Epithelial cell of proximal tubule (primary cell): ENCODE data around the gene INS. TPM values are rescaled to one million over a fixed set of nuclear protein-coding genes. Genes with fewer than 3 reads are reported as not detected.

Experiments used
- DNase-seq: peaks from one replicate; pipeline ENCODE4 v3.0.0-alpha.2; 2011; ENCODE audit warnings: low read depth
- H3K4me3 ChIP-seq: 2 replicates; pipeline ENCODE4 v1.5.1; 2011; ENCODE audit warnings: low read depth, mild to moderate bottlenecking, low read length
- CTCF ChIP-seq: conservative IDR thresholded peaks from 2 replicates; pipeline ENCODE4 v1.5.1; 2012; ENCODE audit warnings: low read depth, mild to moderate bottlenecking, low read length
- total RNA-seq: library from RNA; depleted of rRNA; stranded (reverse); fragments of >200 nt; gene quantifications from 2 replicates; pipeline ENCODE4 v1.2.3, GENCODE V29; 2015

Gene INS
- total RNA-seq, 1 donor from 2014 or later = not detected

DNA sequence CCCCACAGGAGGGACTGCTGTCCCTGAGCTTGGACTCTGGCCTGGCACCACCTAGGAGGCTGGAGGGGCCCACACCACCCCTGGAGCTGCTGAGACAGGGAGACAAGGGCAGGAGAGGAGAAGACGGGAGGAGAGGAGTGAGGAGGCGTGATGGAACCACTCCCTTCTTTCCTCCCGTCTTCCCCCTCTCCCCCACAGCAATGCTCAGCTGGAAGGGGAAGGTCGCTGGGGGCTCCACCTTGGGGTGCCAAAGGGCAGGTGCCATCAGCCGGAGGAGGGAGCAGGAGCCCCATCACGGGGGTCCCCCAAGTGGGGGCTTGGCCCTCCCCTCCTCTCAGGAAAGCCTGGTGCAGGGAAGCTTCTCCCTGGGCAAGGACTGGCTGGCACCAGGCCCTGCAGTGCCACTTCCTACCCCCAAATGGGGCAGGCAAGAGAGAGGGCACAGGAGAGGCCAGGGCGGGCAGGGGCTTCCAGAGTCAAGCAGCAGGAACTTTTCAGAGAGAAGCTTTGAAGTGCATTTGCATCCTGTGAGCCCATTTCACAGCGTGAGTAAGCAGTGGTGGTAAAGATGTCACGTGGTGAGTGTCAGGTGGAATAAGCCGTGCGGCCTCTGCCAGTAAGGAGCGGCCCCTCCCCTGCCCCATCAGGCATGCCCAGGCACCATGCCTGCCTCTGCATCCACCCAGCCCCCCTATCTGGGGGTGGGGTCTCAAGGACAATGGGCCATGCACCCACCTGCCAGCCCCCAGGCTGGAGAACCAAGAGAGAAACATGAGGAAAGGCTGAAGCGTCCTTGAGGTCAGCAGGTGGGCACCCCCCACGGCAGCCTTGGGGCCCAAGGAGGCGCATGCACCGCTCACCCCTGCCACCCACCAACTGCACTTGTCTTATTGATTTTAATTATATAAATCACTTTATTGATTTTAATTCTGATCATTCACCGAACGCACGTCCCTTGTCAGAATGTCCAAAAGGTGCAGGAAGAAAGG is 26.7 kb downstream of the INS start:
- no peak overlapping the region for H3K4me3 ChIP-seq
- no peak for TF ChIP-seq CTCF
- DNase-seq = no peak

DNA sequence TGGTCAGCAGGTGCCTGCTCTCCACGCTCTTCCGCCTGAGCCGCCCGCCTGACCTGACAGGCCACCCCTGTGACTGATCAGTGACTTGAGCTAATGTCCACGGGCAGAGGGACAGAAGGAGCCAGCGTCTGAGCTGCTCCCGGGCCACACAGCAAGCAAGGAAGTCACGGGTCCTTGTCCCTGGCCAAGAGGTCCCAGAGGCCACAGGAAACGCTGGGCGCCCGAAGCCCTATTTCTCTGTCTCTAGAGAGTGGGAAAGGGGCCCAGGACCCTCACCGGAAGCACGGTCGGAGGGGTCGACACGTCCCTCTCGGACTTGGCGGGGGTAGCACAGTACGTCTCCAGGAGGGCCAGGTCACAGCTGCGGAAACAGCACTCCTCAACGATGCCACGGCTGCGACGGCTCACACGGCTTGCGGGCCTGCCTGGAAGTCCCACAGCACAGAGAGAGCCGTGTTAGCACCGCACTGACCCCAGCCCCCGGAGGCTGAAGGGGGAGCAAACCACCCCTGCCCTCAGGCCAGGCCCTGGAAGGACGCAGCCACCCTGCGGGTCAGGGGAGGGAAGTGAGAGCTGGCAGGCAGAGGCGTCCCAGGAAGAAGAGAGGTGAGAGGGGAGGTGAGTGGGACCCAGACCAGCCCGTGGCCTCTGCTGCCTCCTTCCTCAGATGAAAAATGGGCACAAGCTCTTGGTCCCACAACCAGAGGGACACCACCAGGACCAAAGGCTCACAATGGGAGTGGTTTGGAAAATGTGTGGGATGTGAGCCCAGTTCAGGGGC is 27.6 kb downstream of the INS start:
- no peak for TF ChIP-seq CTCF
- H3K4me3 ChIP-seq = no peak overlapping the region
- no peak for DNase-seq

- TF ChIP-seq CTCF = no peak
- DNase-seq = no peak
- no peak overlapping the region for H3K4me3 ChIP-seq
Observed at GRCh38 chr11:2132874-2133240, 28.2 kb downstream of the INS start.

GRCh38 chr11:2132246-2132645 is 28.8 kb downstream of the INS start:
- DNase-seq = no peak
- H3K4me3 ChIP-seq = no peak overlapping the region
- no peak for TF ChIP-seq CTCF

- H3K4me3 ChIP-seq = no peak overlapping the region
- no peak for DNase-seq
- TF ChIP-seq CTCF = no peak
Observed at GRCh38 chr11:2131371-2132236, 29.4 kb downstream of the INS start.

GRCh38 chr11:2130881-2131352 is 30.1 kb downstream of the INS start:
- no peak for DNase-seq
- TF ChIP-seq CTCF = no peak

More at GRCh38 chr11:2130881-2131352, 30.1 kb downstream of the INS start:
- no peak overlapping the region for H3K4me3 ChIP-seq
